ENCODE data around the gene PRCD.

DNA sequence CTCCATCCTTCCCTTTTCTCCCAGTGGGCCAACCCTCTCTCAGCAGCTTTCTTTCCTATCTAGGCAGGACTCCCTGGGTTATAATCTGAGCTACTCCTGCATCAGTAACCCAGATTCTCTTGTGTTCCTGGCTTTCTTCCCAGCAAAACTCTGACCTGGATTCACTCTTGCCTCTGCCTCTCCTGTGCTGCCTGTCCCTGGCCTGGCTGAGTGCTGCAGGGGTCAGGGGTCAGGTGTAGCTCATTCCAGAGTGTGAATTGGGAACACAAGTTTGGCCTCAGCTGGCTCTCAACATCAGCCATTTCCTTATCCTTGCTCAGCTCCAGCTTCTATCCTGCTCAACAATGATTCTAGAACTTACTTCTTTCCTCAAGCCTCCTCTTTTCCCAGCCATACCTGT, 48.3 kb downstream of the PRCD start:
- no peak for TF ChIP-seq RAD21 (IDR thresholded peaks at IDR 0.05; ENCODE audit: low read length)
- TF ChIP-seq, protein P1, sequence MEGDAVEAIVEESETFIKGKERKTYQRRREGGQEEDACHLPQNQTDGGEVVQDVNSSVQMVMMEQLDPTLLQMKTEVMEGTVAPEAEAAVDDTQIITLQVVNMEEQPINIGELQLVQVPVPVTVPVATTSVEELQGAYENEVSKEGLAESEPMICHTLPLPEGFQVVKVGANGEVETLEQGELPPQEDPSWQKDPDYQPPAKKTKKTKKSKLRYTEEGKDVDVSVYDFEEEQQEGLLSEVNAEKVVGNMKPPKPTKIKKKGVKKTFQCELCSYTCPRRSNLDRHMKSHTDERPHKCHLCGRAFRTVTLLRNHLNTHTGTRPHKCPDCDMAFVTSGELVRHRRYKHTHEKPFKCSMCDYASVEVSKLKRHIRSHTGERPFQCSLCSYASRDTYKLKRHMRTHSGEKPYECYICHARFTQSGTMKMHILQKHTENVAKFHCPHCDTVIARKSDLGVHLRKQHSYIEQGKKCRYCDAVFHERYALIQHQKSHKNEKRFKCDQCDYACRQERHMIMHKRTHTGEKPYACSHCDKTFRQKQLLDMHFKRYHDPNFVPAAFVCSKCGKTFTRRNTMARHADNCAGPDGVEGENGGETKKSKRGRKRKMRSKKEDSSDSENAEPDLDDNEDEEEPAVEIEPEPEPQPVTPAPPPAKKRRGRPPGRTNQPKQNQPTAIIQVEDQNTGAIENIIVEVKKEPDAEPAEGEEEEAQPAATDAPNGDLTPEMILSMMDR (IDR thresholded peaks at IDR 0.05) = no peak

All from SK-N-SH (cell line).